Astrocyte (in vitro differentiated cells and primary cell): ENCODE results near the gene FNDC11. TPM values are rescaled to one million over a fixed set of nuclear protein-coding genes. Genes with fewer than 3 reads are reported as not detected.
"Not testable (repeated sequence)": the region's sequence is repeated elsewhere in the genome, so short reads cannot be mapped to it uniquely, and the experiment has no call there.

ENCODE experiments used
- DNase-seq: peaks from one replicate; pipeline ENCODE4 v3.0.0-alpha.2; 2010; ENCODE audit warnings: low read depth
- FAIRE-seq: peaks from 2 replicates; lab custom pipeline; 2011; peaks lifted over from hg19 to GRCh38; lab: Jason Lieb, UNC
- H2AFZ ChIP-seq: 2 replicates; pipeline ENCODE4 v1.6.0; 2012; ENCODE audit warnings: low read depth, low read length, inconsistent platforms
- H3K27ac ChIP-seq: 2 replicates; pipeline ENCODE4 v1.5.1; 2011; ENCODE audit warnings: low read depth, low read length, inconsistent platforms
- H3K27me3 ChIP-seq: 2 replicates; pipeline ENCODE4 v1.6.0; 2011; ENCODE audit warnings: low read length, inconsistent platforms; ENCODE audit not compliant: insufficient read depth
- H3K36me3 ChIP-seq: 2 replicates; pipeline ENCODE4 v1.5.1; 2011; ENCODE audit warnings: low read length, inconsistent platforms; ENCODE audit not compliant: insufficient read depth
- H3K4me1 ChIP-seq: 2 replicates; pipeline ENCODE4 v1.5.1; 2011; ENCODE audit warnings: low read length, inconsistent platforms; ENCODE audit not compliant: insufficient read depth
- H3K4me2 ChIP-seq: 2 replicates; pipeline ENCODE4 v1.6.0; 2012; ENCODE audit warnings: low read length, inconsistent platforms
- H3K4me3 ChIP-seq: 2 replicates; pipeline ENCODE4 v1.5.1; 2011; ENCODE audit warnings: low read depth, mild to moderate bottlenecking, low read length, inconsistent platforms; ENCODE audit not compliant: insufficient read depth
- H3K79me2 ChIP-seq: 2 replicates; pipeline ENCODE4 v1.6.0; 2012; ENCODE audit warnings: mild to moderate bottlenecking, low read length, inconsistent platforms; ENCODE audit not compliant: insufficient read depth
- H3K9ac ChIP-seq: 2 replicates; pipeline ENCODE4 v1.6.0; 2012; ENCODE audit warnings: mild to moderate bottlenecking, low read length, inconsistent platforms
- H3K9me3 ChIP-seq: 2 replicates; pipeline ENCODE4 v1.5.1; 2012; ENCODE audit warnings: low read depth, mild to moderate bottlenecking, low read length, inconsistent platforms; ENCODE audit not compliant: insufficient read depth
- H4K20me1 ChIP-seq: 2 replicates; pipeline ENCODE4 v1.6.0; 2012; ENCODE audit warnings: low read length, inconsistent platforms; ENCODE audit not compliant: insufficient read depth
- H3K27ac Mint-ChIP-seq: one replicate; pipeline ENCODE4 v1.8.0; 2021; ENCODE audit warnings: mild to moderate bottlenecking, mixed read lengths; ENCODE audit not compliant: unreplicated experiment
- H3K27me3 Mint-ChIP-seq: one replicate; pipeline ENCODE4 v1.8.0; 2021; ENCODE audit warnings: low read depth, mixed read lengths; ENCODE audit not compliant: unreplicated experiment
- H3K36me3 Mint-ChIP-seq: one replicate; pipeline ENCODE4 v1.8.0; 2021; ENCODE audit warnings: low read depth, mixed read lengths; ENCODE audit not compliant: unreplicated experiment
- H3K4me1 Mint-ChIP-seq: one replicate; pipeline ENCODE4 v1.8.0; 2021; ENCODE audit warnings: low read depth, mixed read lengths; ENCODE audit not compliant: unreplicated experiment
- H3K4me3 Mint-ChIP-seq: one replicate; pipeline ENCODE4 v1.8.0; 2021; ENCODE audit warnings: mild to moderate bottlenecking, moderate library complexity, mixed read lengths; ENCODE audit not compliant: unreplicated experiment
- H3K9me3 Mint-ChIP-seq: one replicate; pipeline ENCODE4 v1.8.0; 2021; ENCODE audit warnings: mild to moderate bottlenecking, mixed read lengths; ENCODE audit not compliant: unreplicated experiment
- EZH2 ChIP-seq: IDR thresholded peaks from 2 replicates; pipeline ENCODE4 v1.6.1; 2012; ENCODE audit warnings: mild to moderate bottlenecking, low read length, inconsistent platforms; ENCODE audit not compliant: insufficient read depth
- total RNA-seq: library from RNA; stranded (reverse); gene quantifications from 2 replicates; pipeline ENCODE4 v1.2.1, GENCODE V29; 2021
- TF ChIP-seq, protein P1 (sequence below): IDR thresholded peaks from 2 replicates; pipeline ENCODE4 v1.5.1; 2011; ENCODE audit warnings: low read depth, mild to moderate bottlenecking, inconsistent platforms, low read length, moderate library complexity; ENCODE audit not compliant: insufficient read depth

FNDC11 gene
- total RNA-seq, 1 donor from 2014 or later = 0.20 TPM

- DNase-seq = no peak
- no peaks in the 10 kb centered on the region for H4K20me1 ChIP-seq
- peaks cover 19% of the 10 kb centered on the region for H3K9me3 ChIP-seq
- no peak overlapping the region for H3K4me2 ChIP-seq
- peaks cover 24% of the 10 kb centered on the region for H3K9me3 Mint-ChIP-seq
- FAIRE-seq = no peak
- H3K27me3 ChIP-seq = peaks cover 7% of the 10 kb centered on the region
- peak overlapping the region; percentile 14 for H3K27ac Mint-ChIP-seq
- H3K4me3 ChIP-seq = no peak overlapping the region
- TF ChIP-seq, protein P1, sequence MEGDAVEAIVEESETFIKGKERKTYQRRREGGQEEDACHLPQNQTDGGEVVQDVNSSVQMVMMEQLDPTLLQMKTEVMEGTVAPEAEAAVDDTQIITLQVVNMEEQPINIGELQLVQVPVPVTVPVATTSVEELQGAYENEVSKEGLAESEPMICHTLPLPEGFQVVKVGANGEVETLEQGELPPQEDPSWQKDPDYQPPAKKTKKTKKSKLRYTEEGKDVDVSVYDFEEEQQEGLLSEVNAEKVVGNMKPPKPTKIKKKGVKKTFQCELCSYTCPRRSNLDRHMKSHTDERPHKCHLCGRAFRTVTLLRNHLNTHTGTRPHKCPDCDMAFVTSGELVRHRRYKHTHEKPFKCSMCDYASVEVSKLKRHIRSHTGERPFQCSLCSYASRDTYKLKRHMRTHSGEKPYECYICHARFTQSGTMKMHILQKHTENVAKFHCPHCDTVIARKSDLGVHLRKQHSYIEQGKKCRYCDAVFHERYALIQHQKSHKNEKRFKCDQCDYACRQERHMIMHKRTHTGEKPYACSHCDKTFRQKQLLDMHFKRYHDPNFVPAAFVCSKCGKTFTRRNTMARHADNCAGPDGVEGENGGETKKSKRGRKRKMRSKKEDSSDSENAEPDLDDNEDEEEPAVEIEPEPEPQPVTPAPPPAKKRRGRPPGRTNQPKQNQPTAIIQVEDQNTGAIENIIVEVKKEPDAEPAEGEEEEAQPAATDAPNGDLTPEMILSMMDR = no peak
- no peak for TF ChIP-seq EZH2
- no peaks in the 10 kb centered on the region for H3K4me1 Mint-ChIP-seq
- peaks cover 2% of the 10 kb centered on the region for H3K36me3 Mint-ChIP-seq
- H3K27me3 Mint-ChIP-seq = peaks cover 19% of the 10 kb centered on the region
- no peak overlapping the region for H3K4me3 Mint-ChIP-seq
- no peaks in the 10 kb centered on the region for H3K79me2 ChIP-seq
- no peak overlapping the region for H2AFZ ChIP-seq
- no peaks in the 10 kb centered on the region for H3K36me3 ChIP-seq
- H3K4me1 ChIP-seq = no peaks in the 10 kb centered on the region
- no peak overlapping the region for H3K27ac ChIP-seq
- no peak overlapping the region for H3K9ac ChIP-seq
Observed at GRCh38 chr20:63509088-63509564, 44.8 kb upstream of the FNDC11 start.

GRCh38 chr20:63513207-63513606 lies 40.8 kb upstream of the FNDC11 start:
- no peak overlapping the region for H3K27ac ChIP-seq
- H3K4me1 ChIP-seq = no peaks in the 10 kb centered on the region
- no peak for TF ChIP-seq EZH2
- TF ChIP-seq, protein P1 = no peak
- H3K4me3 ChIP-seq = no peak overlapping the region
- no peak overlapping the region for H3K27ac Mint-ChIP-seq
- no peak for FAIRE-seq
- peaks cover 2% of the 10 kb centered on the region for H3K27me3 ChIP-seq
- H3K9me3 Mint-ChIP-seq = peaks cover 10% of the 10 kb centered on the region
- H3K4me2 ChIP-seq = no peak overlapping the region
- H3K9me3 ChIP-seq = peaks cover 3% of the 10 kb centered on the region
- no peaks in the 10 kb centered on the region for H3K79me2 ChIP-seq
- H4K20me1 ChIP-seq = no peaks in the 10 kb centered on the region
- peaks cover 7% of the 10 kb centered on the region for H3K27me3 Mint-ChIP-seq
- no peaks in the 10 kb centered on the region for H3K4me1 Mint-ChIP-seq
- H3K9ac ChIP-seq = no peak overlapping the region
- no peak overlapping the region for H3K4me3 Mint-ChIP-seq
- no peak overlapping the region for H2AFZ ChIP-seq
- peaks cover 7% of the 10 kb centered on the region for H3K36me3 Mint-ChIP-seq
- no peaks in the 10 kb centered on the region for H3K36me3 ChIP-seq
- no peak for DNase-seq

DNA sequence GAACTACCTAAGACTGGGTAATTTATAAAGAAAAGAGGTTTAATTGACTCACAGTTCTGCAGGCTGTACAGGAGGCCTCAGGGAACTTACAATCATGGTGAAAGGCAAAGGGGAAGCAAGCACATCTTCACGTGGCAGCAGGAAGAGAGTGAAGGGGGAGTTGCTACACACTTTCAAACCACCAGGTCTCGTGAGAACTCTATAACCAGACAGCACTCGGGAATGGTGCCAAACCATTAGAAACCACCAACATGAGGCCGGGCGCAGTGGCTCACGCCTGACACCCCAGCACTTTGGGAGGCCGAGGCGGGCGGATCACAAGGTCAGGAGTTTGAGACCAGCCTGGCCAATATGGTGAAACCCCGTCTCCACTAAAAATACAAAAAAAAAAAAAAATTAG lies 39.4 kb upstream of the FNDC11 start:
- H3K4me1 ChIP-seq, H3K27me3 ChIP-seq, FAIRE-seq, H3K27ac ChIP-seq, H3K4me3 ChIP-seq, H2AFZ ChIP-seq, H3K4me1 Mint-ChIP-seq, H3K9me3 Mint-ChIP-seq, H4K20me1 ChIP-seq, H3K36me3 ChIP-seq, H3K79me2 ChIP-seq, H3K27me3 Mint-ChIP-seq, H3K4me2 ChIP-seq, H3K27ac Mint-ChIP-seq, H3K9me3 ChIP-seq, H3K9ac ChIP-seq, H3K36me3 Mint-ChIP-seq, H3K4me3 Mint-ChIP-seq, DNase-seq: not testable (repeated sequence)
